Activated T-cell treated with anti-CD3 and anti-CD28 coated beads for 1 hour (primary cell): ENCODE results near the gene THTPA.
"Not testable (repeated sequence)": the region's sequence is repeated elsewhere in the genome, so short reads cannot be mapped to it uniquely, and the experiment has no call there.

Experiments used
- DNase-seq: peaks from one replicate; pipeline ENCODE4 v3.0.0-alpha.2; 2020; ENCODE audit warnings: low read depth

THTPA gene

DNA sequence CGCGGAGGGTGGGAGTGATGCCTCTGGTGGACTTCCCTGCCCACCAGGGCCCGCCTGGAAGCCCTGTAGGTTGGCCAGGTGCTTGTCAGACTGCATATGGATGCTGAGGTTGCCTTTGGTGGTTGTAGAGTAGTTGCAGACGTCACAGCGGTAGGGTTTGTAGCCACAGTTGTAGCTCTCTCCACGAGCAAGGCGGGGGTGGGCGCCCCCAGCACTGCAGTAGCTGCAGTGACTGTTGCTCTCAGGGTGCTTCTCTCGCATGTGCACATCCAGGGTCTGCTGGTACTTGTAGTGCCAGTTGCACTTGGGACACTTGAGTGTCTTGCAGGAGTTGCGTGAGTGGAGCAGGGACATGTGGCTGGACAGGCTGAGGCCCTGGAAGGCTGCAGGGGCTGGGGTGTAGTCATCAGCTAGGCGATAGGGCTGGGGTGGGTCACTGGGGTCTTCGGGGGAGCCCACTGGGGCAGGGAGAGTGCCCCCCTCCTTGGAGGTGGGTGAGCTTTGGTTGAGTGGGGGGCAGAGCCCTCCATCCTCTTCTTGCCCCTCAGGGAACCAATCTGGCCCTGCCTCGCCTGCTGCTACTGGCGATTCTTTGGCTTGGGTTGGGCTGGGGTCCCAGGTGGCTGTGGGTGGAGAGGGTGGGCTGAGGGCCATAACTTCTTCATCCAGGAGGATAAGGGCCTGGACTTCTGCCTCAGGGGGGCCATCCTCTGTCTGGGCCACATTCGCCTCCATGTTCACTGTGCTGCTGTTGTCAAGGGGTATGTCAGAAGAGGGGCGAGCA, 22.2 kb upstream of the THTPA start:
- DNase-seq: no peak

DNA sequence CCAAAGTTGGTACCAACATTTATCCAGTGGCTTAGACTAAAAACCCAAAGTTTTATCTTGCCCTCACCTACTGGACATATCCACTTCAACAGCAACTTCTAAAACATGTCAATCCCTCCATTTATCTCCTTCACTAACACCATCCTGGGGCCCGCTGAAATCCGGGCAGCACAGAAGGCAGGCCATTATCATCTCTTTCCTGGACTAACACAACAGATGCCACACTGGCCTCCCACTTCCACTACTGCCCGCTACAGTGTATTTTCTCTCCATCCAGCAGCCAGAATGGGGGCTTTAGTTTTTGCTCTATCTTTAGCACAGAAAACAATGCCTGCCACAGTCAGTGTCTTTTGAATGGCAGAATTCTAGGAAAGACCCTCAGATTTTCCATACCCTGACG, 20.1 kb upstream of the THTPA start:
- DNase-seq: no peak

DNA sequence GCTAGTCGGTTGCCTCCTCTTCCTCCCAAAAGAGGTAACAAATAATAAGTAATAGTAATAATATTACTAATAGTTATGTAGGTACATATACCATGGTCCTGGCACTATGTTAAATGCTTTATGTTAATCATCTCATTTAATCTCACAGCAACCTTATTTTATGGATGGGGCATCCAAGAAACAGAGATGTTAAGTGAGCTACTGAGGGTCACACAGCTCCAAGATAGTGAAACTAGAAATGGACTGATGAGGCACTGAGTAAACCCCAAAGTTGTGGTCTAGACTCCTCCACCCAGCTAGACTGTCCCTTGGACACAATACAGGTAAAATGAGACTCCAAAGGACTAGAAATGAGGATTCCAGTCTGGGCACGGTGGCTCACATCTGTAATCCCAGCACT, 19.6 kb upstream of the THTPA start:
- no peak for DNase-seq

DNA sequence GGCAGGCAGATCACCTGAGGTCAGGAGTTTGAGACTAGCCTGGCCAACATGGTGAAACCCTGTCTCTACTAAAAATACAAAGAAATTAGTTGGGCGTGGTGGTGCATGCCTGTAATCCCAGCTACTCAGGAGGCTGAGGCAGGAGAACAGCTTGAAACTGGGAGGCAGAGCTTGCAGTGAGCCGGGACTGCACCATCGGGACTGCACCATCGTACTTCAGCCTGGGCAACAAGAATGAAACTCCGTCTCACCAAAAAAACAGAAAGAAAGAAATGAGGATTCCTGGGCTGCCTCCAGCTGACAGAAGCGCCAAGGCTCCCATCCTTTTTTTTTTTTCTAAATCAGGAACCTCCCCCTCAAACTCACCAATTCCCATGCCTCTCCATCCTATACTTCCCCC, 19.2 kb upstream of the THTPA start:
- DNase-seq: not testable (repeated sequence)

DNA sequence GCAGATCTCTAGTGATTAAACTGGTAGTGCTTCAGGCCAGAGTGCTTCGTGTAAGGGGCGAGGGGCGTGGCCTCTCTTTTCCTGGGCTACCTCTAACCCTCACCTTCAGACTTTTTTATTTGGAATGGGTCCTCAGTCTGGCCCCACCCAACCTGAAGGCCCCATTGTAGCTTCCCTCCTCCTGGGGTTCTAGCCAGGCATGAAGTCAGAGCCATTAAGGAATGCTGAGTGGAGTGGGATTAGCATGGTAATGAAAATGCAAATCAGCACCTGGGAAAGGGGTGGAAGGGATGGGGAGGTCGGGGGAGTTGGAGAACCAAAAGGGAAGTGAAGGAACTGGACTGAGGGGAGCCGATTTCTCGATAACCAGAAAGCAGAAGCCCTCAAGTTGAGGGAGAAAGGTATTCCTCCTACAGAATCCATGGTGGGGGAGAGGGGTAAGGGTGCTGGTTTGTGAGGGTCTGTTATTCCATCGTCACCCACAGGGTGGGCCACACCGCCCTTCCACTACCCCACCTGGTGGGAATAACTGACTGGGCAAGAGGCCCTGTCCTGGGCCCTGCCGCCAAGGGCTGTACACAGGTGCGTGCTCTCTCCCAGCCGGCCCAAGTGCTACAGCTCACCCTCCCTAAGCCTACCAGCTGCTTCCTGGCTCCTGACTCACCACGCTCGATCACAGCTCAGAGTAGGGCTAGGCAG, 18.6 kb upstream of the THTPA start:
- no peak for DNase-seq

DNA sequence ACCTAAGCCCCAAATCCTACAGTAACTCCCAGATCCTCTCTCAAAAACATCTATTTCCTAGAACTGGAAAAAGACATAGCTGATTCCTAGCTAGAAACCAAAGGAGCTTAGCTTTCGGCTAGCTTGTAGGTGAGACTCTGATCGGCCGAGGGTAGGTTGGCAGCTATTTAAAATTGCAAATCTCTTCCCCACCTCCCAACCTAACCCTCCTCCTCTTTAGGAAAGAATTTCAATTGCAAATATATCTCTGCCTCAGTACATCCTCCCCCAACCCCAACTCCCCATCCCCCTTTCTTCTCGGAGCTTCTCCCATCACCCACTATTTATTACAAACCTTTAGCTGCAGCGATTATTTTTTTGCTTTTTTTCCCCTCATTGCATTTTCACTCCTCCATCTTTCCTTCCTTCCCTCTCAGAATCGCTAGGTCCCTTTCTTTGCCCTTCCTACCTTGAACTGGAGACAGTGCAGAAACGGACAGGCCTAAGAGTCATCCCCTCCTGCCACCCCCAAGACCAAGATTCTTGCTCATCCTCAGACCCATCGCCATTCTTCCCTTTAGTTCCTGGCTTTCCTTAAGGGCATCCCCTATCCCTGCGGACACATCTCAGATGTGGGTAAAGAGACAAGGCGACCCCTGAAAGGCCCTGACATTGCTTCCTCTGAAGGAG, 17.9 kb upstream of the THTPA start:
- DNase-seq: no peak

DNA sequence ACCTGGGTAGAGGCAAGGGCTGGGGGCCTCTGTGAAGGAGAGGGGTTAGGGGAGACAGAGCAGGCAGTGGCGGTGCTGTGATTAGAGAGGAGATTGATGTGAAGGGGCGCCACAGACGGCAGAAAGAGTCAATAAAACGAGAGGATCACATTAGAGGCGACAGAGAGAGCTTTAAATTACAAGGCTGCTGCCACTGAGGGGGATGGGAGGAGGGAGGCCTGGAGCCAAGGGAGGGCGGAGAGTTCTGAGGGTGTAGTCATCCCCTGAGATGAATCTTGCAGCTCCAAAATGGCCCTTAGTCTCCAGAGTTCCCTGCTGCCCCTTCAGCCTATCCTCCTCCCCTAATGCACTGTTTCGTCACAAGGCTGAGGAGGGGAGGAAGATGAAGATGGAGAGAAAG, 17.3 kb upstream of the THTPA start:
- DNase-seq: no peak

DNA sequence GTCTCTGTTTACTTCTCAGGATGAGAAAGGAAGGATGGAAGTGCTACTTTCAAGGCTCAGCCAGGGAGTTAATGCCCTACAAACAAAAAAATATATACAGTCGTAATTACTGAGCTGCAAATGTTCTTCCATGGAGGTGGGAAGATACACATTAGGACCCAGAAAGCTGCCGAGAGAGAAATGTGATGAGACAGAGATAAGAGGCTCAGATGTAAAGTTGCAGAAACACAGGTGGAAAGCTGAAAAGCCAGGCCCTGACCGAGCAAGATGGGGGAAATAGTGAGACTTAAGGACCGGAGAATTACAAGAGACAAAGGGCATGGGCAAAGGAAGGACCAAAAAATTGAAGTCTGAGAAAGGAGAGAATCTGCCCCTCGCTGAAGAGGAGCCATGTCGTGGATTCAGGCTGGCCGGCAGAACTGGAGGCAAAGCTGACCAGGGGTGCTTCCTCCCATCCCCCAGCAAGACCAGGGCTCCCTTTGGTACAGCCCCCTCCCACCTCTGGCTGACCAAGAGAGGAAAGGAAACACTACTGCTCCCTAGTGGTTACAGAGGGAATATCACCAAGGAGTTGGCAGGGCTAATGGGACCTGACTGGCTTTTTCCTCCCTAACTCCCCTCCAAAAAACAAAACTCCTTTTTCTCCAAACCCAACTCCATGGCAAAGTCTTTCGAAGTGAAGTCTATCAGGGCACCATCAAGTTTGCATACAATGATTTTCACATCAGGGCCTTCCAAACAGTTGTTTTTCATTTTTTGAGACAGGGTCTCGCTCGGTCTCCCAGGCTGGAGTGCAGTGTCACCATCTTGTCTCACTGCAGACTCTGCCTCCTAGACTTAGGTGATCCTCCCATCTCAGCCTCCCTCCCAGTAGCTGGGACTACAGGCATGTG, 16.6 kb upstream of the THTPA start:
- DNase-seq: no peak

DNA sequence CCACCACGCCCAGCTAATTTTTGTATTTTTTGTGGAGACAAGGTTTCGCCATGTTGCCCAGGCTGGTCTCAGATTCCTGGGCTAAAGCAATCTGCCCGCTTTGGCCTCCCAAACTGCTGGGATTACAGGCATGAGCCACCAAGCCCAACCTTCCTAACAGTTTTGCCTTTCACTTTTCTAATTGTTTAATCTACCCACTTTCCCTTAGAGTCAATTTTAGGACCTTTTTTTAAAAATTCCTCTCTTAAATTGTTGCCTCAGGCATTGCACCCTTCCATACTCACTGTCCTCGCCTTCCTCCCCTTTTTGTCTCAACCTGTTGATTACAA, 16.0 kb upstream of the THTPA start:
- DNase-seq: no peak

DNA sequence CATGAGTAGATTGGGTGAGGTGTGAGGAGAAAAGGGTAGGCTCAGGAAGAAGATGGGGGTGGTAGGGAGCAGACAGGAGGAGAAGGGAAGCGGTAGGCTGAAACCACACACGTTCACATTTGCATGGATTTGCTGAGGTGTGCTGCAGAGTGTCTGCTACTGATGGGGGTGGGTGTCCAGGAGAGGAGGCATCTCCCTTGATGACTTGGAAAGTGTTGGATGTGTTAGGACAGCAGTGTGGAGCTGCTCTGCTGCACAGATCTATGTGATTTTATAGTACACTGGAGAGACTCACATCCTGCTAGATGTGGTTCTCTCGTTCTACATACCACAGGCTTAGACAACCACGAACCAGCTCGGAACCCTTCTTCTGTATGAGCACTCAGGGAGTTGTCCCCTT, 13.8 kb upstream of the THTPA start:
- no peak for DNase-seq

DNA sequence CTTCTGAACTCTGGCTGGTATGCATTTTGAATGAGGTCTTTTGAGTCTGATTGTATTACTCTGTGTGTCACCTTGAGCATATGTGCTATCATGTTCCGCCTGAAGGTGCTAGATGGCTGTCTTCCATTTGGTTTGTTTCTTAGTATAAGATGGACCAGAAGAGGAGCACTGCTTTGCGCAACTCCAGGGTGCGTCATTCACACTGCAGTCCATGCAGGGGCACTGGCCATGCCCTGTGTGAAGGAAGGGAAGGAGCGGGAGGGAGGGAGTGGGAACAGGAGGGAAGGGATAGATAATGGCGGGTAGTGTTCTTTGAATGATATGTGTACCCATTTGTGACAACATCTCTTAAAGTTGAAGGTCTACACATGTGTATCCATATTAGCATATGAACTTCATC, 12.7 kb upstream of the THTPA start:
- no peak for DNase-seq

DNA sequence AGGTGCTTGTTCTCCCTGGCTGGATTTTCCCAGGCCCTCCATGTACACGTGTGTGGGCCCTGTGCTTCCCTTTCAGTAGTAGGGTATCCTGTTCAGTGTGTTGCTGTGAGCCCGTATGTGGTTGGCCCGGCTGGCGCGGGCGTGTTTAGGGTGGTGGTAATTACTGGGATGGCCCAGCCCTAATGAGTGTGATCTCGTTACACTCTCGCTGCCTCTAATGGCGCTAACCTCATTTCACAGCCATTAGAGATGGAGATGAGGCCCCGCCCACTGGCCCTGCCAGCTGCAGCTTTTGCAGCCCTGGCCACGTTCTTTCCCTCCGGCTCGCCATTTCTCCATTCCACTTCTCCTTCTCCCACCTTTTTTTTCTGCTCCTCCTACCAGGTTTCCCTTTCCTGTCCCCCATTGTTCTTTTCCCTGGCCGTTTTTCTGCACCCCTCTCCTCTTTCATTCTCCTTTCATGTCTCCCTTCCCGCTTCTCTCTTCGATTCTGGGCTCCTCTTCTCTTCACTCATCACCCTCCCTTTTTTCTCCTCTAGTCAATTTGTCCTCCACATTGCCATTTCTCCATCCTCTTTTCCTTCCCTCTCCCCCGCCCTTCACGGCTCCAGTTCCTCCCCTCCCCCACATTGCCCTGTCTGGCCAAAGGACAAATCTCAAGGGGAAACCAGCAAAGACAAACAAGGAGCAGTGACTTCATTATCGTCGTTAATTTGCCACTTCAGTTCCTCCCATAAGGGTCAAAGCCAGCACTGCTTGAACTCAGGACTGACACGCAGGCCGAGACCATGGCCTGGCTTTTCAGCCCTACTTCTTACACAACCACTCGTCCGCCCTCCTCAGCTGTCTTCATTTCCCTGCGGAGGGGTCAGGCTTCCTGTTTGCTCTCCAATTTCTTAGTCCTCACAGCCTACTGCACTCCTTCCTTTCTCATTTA, 11.3 kb upstream of the THTPA start:
- no peak for DNase-seq

DNA sequence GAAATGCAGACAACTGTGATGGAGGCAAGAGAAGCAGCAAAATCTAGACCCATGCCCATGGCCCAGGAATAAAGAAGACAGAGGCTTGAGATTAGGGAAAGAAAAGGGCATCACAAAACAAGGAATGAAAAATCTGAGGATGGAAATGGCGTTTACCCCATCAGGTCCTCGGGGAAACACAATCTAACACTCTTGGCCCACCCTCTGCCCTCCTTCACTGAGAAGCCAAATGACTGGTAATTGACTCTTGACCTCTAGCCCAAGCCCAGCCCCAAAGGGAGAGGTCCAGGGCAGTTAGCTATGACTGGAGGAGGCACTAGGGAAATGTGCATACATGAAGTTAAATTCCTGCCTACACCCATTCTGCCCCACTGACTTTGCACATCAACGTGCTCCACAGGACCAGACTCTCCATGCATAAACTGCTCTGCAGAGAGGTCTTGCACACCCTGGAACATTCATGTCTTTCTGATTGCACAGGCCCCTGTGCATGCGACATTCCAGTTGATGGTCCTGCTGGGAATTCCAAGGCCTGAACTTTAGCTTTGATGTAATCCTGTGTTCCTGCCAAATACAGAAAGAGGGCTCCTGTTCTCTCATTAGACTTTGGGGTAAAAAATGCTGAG, 10.2 kb upstream of the THTPA start:
- no peak for DNase-seq

DNA sequence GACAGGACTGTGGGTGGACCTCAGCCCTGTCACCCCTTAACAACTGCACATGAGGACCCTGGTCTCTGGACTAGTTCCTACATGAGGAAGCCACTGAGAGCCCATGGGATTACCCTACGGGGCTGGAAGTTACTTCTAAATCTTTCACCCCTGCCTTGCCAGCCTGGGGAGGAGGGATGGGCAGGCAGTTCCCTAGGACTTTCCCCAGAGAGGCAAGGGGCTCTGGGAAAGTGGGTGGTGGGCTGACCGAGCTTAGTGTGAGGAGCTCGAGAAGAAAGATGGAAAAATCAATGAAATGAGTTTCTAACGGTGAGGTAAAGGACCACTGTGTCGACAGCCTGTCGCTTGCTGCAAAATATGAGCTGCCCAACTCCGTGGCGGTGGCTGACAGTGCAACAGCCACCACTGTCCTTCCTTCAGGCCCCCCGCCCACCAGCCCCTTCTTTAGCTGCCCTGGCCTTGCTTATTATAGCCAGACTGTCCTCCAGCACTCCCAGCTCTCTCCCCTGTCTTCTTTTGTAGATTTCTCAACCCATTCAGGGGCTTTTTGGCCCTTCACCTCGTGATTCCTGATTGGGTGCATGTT, 9.5 kb upstream of the THTPA start:
- no peak for DNase-seq

DNA sequence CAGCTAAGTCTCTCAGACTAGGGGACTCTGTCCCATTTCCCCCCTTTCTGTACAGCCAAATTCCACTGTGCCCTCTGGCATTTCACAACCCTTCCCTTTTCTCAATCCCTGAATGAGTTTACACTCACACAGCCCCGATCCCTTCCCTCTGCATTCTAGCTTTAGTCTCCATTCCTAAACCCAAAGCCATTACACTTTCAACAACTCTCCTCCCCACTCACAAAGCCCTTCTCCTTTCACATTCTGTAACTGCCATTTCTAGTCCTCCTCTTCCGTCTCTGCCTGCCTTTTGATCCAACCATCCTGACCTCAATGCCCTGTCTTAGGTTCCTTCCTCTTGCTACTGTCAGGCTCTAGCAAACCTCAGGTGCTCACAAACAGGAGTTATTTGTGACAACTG, 8.1 kb upstream of the THTPA start:
- DNase-seq: no peak

DNA sequence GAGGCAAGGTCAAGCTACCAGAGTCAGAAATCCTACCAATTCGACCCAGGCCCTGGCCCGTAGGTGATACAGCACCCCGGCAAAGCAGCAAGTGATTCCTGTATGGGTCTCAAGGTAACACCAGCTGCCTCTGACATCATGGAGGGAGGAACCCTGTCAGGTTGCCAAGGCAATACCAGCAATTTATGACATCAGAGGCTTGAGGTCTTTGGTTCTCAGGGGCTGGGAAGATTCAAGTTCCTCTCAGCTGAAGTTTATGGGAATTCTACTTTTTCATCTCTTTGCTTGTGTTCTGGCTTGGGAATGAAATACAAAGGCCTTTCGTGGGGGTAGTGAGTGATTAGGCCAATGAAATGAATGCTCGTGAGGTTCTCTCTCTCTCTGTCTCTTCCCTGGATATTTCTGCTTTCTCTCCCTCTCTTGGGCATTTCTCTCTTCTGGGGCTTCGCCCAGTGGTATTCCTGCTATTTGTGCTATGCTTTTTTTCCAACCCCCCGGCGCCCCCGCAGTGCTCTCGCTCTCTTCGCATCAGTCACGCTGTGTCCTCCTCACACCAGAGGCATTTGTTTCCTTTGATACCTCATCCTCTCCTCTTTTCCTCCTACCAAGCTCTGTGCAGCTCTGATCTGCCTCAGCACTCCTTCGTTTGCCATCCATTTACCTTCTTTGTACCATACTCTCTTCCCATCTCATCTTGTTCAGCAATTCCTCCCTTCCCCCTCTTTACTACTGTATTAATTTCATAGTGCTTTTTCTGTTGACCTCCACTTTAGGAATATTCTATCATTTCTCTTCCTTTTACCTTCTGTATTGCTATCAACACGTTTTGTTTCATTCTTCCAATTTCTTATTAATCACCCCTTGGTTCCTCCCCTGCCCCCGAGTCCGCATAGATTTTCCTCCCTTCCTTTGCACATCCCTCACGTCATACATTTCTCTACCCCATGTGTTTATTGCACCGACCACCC, 7.4 kb upstream of the THTPA start:
- DNase-seq: no peak

DNA sequence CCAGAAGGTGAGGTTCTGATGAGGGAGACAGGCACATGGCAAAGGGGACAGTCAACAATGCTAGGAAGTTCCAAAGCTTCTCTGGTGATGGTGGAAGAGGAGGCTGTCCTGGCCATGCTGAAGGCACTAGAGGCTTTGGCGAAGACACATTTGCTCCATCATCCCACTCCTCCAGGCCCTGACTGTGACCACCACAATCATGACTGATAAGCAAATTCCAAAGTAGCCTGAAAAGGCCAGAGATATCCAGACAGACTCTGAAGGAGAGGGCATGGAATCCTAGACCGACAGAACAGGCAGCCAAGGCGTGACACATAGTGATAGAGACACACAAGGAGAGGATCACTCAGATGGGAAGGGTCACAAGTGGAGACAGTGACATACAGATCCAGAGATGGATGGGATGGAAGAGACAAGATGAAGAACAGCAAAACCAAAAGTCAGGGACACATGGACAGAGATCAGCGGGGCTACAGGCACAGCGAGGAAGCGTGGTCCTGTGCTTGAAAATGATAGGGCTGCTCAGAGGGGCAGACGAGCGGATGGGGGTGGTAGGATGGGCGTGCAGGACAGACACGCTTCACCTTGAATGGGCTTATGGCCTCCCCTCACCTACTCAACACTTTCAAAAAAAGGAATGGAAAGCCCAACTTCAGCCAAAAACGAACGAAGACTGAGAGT, 5.8 kb upstream of the THTPA start:
- DNase-seq: no peak

DNA sequence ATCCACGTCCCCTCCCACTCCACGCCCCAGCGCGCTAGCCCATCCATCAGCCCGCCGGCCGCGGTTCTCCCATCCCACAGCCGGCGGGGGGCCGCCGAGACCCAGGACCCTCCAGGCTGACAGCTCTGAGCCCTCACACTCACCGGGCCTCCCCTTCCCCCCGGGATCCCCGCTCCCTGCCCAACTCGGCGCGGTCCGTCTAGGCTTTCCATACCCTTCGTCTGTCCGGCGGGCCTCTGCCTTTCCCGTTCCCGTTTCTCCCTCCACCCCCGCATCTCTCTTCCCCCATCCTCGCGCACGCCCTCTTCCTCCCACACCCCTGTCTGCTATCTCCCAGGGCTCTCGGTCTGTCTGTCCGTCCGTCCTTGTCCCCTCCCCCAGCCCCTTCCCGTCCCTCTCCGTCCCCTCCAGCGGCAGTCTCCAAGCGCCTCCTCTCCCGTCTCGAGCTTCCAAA, 5.2 kb upstream of the THTPA start:
- no peak for DNase-seq
